ENCODE measurements around the gene OBP2B.
"Not testable (repeated sequence)": the region's sequence is repeated elsewhere in the genome, so short reads cannot be mapped to it uniquely, and the experiment has no call there.

OBP2B gene

GRCh38 chr9:133238272-133238850 lies 29.3 kb upstream of the OBP2B start:
- peak in 1 of 2 donors; percentile 7 for DNase-seq

- no peak for DNase-seq
These were observed 28.1 kb upstream of the OBP2B start for GRCh38 chr9:133237035-133237731.

GRCh38 chr9:133236291-133237034 lies 27.4 kb upstream of the OBP2B start:
- DNase-seq, result not testable (repeated sequence)

GRCh38 chr9:133235549-133236222 lies 26.6 kb upstream of the OBP2B start:
- DNase-seq, result no peak

GRCh38 chr9:133234577-133235322 lies 25.7 kb upstream of the OBP2B start:
- DNase-seq, result no peak

GRCh38 chr9:133233681-133234432 lies 24.8 kb upstream of the OBP2B start:
- DNase-seq, result no peak

GRCh38 chr9:133231934-133232568 lies 23.0 kb upstream of the OBP2B start:
- not testable (repeated sequence) for DNase-seq

- DNase-seq, result not testable (repeated sequence)
These were observed 21.5 kb upstream of the OBP2B start for GRCh38 chr9:133230514-133230913.

GRCh38 chr9:133230093-133230492 lies 21.0 kb upstream of the OBP2B start:
- no peak for DNase-seq

- not testable (repeated sequence) for DNase-seq
These were observed 19.6 kb upstream of the OBP2B start for GRCh38 chr9:133228474-133229193.

- not testable (repeated sequence) for DNase-seq
These were observed 18.9 kb upstream of the OBP2B start for GRCh38 chr9:133227996-133228395.

GRCh38 chr9:133227242-133227860 lies 18.3 kb upstream of the OBP2B start:
- no peak for DNase-seq

- no peak for DNase-seq
These were observed 17.4 kb upstream of the OBP2B start for GRCh38 chr9:133226219-133227171.

- no peak for DNase-seq
These were observed 16.3 kb upstream of the OBP2B start for GRCh38 chr9:133225171-133226011.

- DNase-seq, result no peak
These were observed 15.7 kb upstream of the OBP2B start for GRCh38 chr9:133224762-133225161.

GRCh38 chr9:133223159-133223756 lies 14.2 kb upstream of the OBP2B start:
- DNase-seq, result not testable (repeated sequence)

- not testable (repeated sequence) for DNase-seq
These were observed 12.9 kb upstream of the OBP2B start for GRCh38 chr9:133221994-133222393.

Data from inflammatory macrophage treated with lipopolysaccharide for 1 hour (primary cell).